Retinal pigment epithelial cell (primary cell): ENCODE data around the gene MIEF1.

ENCODE experiments used
- DNase-seq: peaks from one replicate; pipeline ENCODE4 v3.0.0-alpha.2; 2010; ENCODE audit warnings: low read depth
- H3K4me3 ChIP-seq: 2 replicates; pipeline ENCODE4 v1.5.1; 2011; ENCODE audit warnings: mild to moderate bottlenecking, low read length, control low read depth, moderate library complexity
- TF ChIP-seq, protein P1 (sequence below): conservative IDR thresholded peaks from 2 replicates; pipeline ENCODE4 v1.5.1; 2011; ENCODE audit warnings: low read depth, low read length, control low read depth, inconsistent platforms

Gene MIEF1

GRCh38 chr22:39482768-39483167 lies 19.3 kb upstream of the MIEF1 start:
- DNase-seq = no peak
- no peak overlapping the region for H3K4me3 ChIP-seq
- TF ChIP-seq, protein P1, sequence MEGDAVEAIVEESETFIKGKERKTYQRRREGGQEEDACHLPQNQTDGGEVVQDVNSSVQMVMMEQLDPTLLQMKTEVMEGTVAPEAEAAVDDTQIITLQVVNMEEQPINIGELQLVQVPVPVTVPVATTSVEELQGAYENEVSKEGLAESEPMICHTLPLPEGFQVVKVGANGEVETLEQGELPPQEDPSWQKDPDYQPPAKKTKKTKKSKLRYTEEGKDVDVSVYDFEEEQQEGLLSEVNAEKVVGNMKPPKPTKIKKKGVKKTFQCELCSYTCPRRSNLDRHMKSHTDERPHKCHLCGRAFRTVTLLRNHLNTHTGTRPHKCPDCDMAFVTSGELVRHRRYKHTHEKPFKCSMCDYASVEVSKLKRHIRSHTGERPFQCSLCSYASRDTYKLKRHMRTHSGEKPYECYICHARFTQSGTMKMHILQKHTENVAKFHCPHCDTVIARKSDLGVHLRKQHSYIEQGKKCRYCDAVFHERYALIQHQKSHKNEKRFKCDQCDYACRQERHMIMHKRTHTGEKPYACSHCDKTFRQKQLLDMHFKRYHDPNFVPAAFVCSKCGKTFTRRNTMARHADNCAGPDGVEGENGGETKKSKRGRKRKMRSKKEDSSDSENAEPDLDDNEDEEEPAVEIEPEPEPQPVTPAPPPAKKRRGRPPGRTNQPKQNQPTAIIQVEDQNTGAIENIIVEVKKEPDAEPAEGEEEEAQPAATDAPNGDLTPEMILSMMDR = no peak

- no peak overlapping the region for H3K4me3 ChIP-seq
- no peak for DNase-seq
- TF ChIP-seq, protein P1 = no peak
Observed at GRCh38 chr22:39486951-39487825, 14.9 kb upstream of the MIEF1 start.

DNA sequence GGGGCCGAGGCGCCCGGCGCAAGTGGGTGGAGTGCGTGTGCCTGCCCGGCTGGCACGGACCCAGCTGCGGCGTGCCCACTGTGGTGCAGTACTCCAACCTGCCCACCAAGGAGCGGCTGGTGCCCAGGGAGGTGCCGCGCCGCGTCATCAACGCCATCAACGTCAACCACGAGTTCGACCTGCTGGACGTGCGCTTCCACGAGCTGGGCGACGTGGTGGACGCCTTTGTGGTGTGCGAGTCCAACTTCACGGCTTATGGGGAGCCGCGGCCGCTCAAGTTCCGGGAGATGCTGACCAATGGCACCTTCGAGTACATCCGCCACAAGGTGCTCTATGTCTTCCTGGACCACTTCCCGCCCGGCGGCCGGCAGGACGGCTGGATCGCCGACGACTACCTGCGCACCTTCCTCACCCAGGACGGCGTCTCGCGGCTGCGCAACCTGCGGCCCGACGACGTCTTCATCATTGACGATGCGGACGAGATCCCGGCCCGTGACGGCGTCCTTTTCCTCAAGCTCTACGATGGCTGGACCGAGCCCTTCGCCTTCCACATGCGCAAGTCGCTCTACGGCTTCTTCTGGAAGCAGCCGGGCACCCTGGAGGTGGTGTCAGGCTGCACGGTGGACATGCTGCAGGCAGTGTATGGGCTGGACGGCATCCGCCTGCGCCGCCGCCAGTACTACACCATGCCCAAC lies 14.1 kb upstream of the MIEF1 start:
- TF ChIP-seq, protein P1 = no peak
- no peak overlapping the region for H3K4me3 ChIP-seq
- no peak for DNase-seq

GRCh38 chr22:39488563-39489083 lies 13.5 kb upstream of the MIEF1 start:
- H3K4me3 ChIP-seq = no peak overlapping the region
- TF ChIP-seq, protein P1 = no peak
- DNase-seq = no peak

DNA sequence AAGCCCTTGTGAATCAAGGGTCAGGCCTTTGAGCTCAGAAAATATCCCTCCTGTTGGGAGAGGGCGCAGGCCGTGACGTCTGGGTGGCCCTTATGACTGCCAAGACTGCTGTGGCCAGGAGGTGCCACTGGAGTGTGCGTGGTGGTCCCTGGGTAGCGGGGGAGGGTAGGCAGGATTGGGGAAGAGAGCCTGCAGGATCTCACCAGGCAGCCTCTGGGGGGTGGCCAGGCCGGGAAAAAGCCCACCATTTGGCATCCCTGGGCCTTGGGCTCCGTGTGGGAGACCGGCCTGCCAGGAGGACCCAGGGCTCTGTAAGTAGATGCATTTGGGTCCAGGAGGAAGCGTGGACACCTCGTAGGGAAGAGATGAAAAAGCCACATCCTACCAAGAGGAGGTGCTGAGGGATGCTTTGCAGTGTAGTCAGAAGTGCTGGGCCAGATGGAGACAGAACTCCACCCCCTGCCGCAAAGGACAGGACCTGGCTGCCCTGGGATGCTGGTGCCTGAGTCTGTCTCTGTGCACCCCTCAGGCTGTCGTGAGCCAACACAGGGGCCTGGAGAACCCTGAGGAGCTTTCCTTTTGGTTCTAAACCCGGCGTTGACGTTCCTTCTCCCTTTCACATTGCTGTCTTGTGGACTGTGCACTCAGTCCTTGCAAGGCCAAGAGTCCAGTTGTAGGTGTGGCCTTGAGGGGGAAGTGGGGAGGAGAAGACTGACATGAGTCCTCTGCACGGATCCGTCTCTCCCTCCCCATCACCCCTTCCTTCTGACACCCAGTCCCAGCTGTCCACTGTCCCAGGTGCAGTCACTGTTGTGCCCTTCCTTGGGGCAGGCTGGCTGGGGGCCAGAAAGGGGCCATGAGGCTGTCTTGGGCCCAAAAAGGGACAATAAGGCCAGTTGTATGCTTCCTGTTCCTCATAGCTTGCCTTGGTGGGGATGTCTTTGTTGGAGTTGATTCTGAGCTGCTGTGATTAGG lies 12.7 kb upstream of the MIEF1 start:
- no peak for DNase-seq
- H3K4me3 ChIP-seq = no peak overlapping the region
- TF ChIP-seq, protein P1 = no peak

- no peak for DNase-seq
- H3K4me3 ChIP-seq = no peak overlapping the region
- TF ChIP-seq, protein P1 = no peak
Observed at GRCh38 chr22:39490135-39490798, 11.8 kb upstream of the MIEF1 start.
